ENCODE results near the gene F12.
"Not testable (repeated sequence)": the region's sequence is repeated elsewhere in the genome, so short reads cannot be mapped to it uniquely, and the experiment has no call there.

Gene F12

GRCh38 chr5:177367323-177367848 is 42.0 kb downstream of the F12 start:
- no peak for DNase-seq

- DNase-seq = peak; percentile 24
These were observed 42.6 kb downstream of the F12 start for GRCh38 chr5:177366528-177367322.

GRCh38 chr5:177365845-177366527 is 43.4 kb downstream of the F12 start:
- DNase-seq = no peak

- DNase-seq = no peak
These were observed 45.0 kb downstream of the F12 start for GRCh38 chr5:177364159-177364962.

- DNase-seq = no peak
These were observed 45.8 kb downstream of the F12 start for GRCh38 chr5:177363565-177363964.

- DNase-seq = peak; percentile 70
These were observed 46.5 kb downstream of the F12 start for GRCh38 chr5:177362610-177363507.

- no peak for DNase-seq
These were observed 47.1 kb downstream of the F12 start for GRCh38 chr5:177362292-177362609.

GRCh38 chr5:177361418-177362291 is 47.7 kb downstream of the F12 start:
- DNase-seq = no peak

- not testable (repeated sequence) for DNase-seq
These were observed 48.6 kb downstream of the F12 start for GRCh38 chr5:177360740-177361139.

- DNase-seq = no peak
These were observed 49.5 kb downstream of the F12 start for GRCh38 chr5:177359860-177360259.

GRCh38 chr5:177359451-177359851 is 49.9 kb downstream of the F12 start:
- no peak for DNase-seq

GRCh38 chr5:177358370-177358819 is 51.0 kb downstream of the F12 start:
- no peak for DNase-seq

- DNase-seq = peak; percentile 69
These were observed 51.7 kb downstream of the F12 start, which contains the start of gene RGS14 for GRCh38 chr5:177357459-177358351. TSS of gene RGS14 (plus strand) at chr5:177357924. CDS start at chr5:177358025, 101 bp downstream.

GRCh38 chr5:177357146-177357458 is 52.3 kb downstream of the F12 start:
- DNase-seq = no peak

- DNase-seq = no peak
These were observed 52.6 kb downstream of the F12 start for GRCh38 chr5:177356746-177357145.

GRCh38 chr5:177355868-177356168 is 53.5 kb downstream of the F12 start:
- DNase-seq = no peak

GRCh38 chr5:177355162-177355867 is 54.0 kb downstream of the F12 start:
- DNase-seq = no peak

- DNase-seq = no peak
These were observed 54.7 kb downstream of the F12 start for GRCh38 chr5:177354711-177355110.

- DNase-seq = no peak
These were observed 55.1 kb downstream of the F12 start for GRCh38 chr5:177354256-177354655.

- no peak for DNase-seq
These were observed 56.3 kb downstream of the F12 start for GRCh38 chr5:177353093-177353492.

All from NCI-H2029 (cell line).